Amygdala (tissue), 56 donors: ENCODE results near the gene PAIP1.
A peak's percentile ranks its signal among the peaks of the same experiment; 100 is the strongest.
"Not testable (repeated sequence)": the region's sequence is repeated elsewhere in the genome, so short reads cannot be mapped to it uniquely, and the experiment has no call there.

Experiments
- DNase-seq, 56 donors: peaks; one replicate each; lab custom pipeline; 2025; lab: John Stamatoyannopoulos, UW

Gene PAIP1

GRCh38 chr5:43556857-43557542 lies at the start of gene PAIP1:
Gene PAIP1 (minus strand): TSS chr5:43557077. CDS start chr5:43556846, 231 bp downstream.
- peak in 51 of 56 donors; percentile 27 to 91 (median 74) for DNase-seq

GRCh38 chr5:43606351-43606750 lies 49.5 kb upstream of the PAIP1 start:
- DNase-seq: no peak

GRCh38 chr5:43604699-43605098 lies 47.8 kb upstream of the PAIP1 start:
- no peak for DNase-seq

- peak in 49 of 56 donors; percentile 4 to 83 (median 41) for DNase-seq
Measured at GRCh38 chr5:43603344-43604217, 46.7 kb upstream of the PAIP1 start.

- DNase-seq: peak in 53 of 56 donors; percentile 20 to 86 (median 63)
Measured at GRCh38 chr5:43602461-43603343, 45.8 kb upstream of the PAIP1 start, which contains the start of gene NNT. Gene NNT (plus strand): TSS chr5:43603180. CDS start chr5:43609196, 6,016 bp downstream.

- no peak for DNase-seq
Measured at GRCh38 chr5:43601454-43602260, 44.8 kb upstream of the PAIP1 start.

GRCh38 chr5:43598927-43599326 lies 42.0 kb upstream of the PAIP1 start:
- not testable (repeated sequence) for DNase-seq

- DNase-seq: no peak
Measured at GRCh38 chr5:43592363-43592762, 35.5 kb upstream of the PAIP1 start.

- no peak for DNase-seq
Measured at GRCh38 chr5:43590700-43591099, 33.8 kb upstream of the PAIP1 start.

GRCh38 chr5:43589310-43589709 lies 32.4 kb upstream of the PAIP1 start:
- no peak for DNase-seq

- no peak for DNase-seq
Measured at GRCh38 chr5:43588842-43589241, 32.0 kb upstream of the PAIP1 start.

GRCh38 chr5:43584166-43584699 lies 27.4 kb upstream of the PAIP1 start:
- DNase-seq: no peak

- DNase-seq: no peak
Measured at GRCh38 chr5:43583724-43584123, 26.8 kb upstream of the PAIP1 start.

GRCh38 chr5:43582082-43583005 lies 25.5 kb upstream of the PAIP1 start:
- DNase-seq: no peak

- no peak for DNase-seq
Measured at GRCh38 chr5:43581398-43581797, 24.5 kb upstream of the PAIP1 start.

- not testable (repeated sequence) for DNase-seq
Measured at GRCh38 chr5:43580402-43581210, 23.7 kb upstream of the PAIP1 start.

- DNase-seq: no peak
Measured at GRCh38 chr5:43573058-43573457, 16.2 kb upstream of the PAIP1 start.
